Measurements from ENCODE around the gene MYOF.

The MYOF gene

GRCh38 chr10:93461807-93462178 is 20.3 kb downstream of the MYOF start:
- no peak for TF ChIP-seq CTCF (conservative IDR thresholded peaks at IDR 0.05; ENCODE audit: low read depth, low read length)
- Histone ChIP-seq H3K36me3 (ENCODE audit: insufficient read depth) (no peaks in the 10 kb centered on the region), H3K79me2 (ENCODE audit: insufficient read depth, low read depth) (no peaks in the 10 kb centered on the region), H3K4me2 (no peak overlapping the region), H3K27ac (no peak overlapping the region), H3K9ac (no peak overlapping the region), H2AFZ (ENCODE audit: low read depth) (no peak overlapping the region), H3K27me3 (ENCODE audit: insufficient read depth, low read depth) (no peaks in the 10 kb centered on the region), H3K4me1 (ENCODE audit: low read depth, poor library complexity, severe bottlenecking) (peaks cover 2% of the 10 kb centered on the region), H3K4me3 (IDR thresholded peaks at IDR 0.05; ENCODE audit: insufficient read depth, low read depth, low read length) (no peak overlapping the region), H4K20me1 (ENCODE audit: insufficient read depth) (no peaks in the 10 kb centered on the region)

- H3K9ac ChIP-seq: no peak overlapping the region
Observed at GRCh38 chr10:93461109-93461806, 20.9 kb downstream of the MYOF start.

GRCh38 chr10:93459466-93459865 is 22.7 kb downstream of the MYOF start:
- no peak overlapping the region for H3K4me2 ChIP-seq

More at GRCh38 chr10:93461109-93461806, 20.9 kb downstream of the MYOF start:
- H3K4me3 ChIP-seq (IDR thresholded peaks at IDR 0.05; ENCODE audit: insufficient read depth, low read depth, low read length): no peak overlapping the region
- peaks cover 2% of the 10 kb centered on the region for H3K4me1 ChIP-seq (ENCODE audit: low read depth, poor library complexity, severe bottlenecking)
- no peaks in the 10 kb centered on the region for H3K27me3 ChIP-seq (ENCODE audit: insufficient read depth, low read depth)
- H4K20me1 ChIP-seq (ENCODE audit: insufficient read depth): no peaks in the 10 kb centered on the region
- H3K4me2 ChIP-seq: no peak overlapping the region
- no peaks in the 10 kb centered on the region for H3K36me3 ChIP-seq (ENCODE audit: insufficient read depth)
- no peak for TF ChIP-seq CTCF (conservative IDR thresholded peaks at IDR 0.05; ENCODE audit: low read depth, low read length)
- H2AFZ ChIP-seq (ENCODE audit: low read depth): no peak overlapping the region
- H3K79me2 ChIP-seq (ENCODE audit: insufficient read depth, low read depth): no peaks in the 10 kb centered on the region
- H3K27ac ChIP-seq: no peak overlapping the region

GRCh38 chr10:93458821-93459257 is 23.3 kb downstream of the MYOF start:
- Histone ChIP-seq H3K79me2 (ENCODE audit: insufficient read depth, low read depth) (no peaks in the 10 kb centered on the region), H3K27ac (no peak overlapping the region), H3K9ac (no peak overlapping the region), H3K36me3 (ENCODE audit: insufficient read depth) (no peaks in the 10 kb centered on the region), H3K4me1 (ENCODE audit: low read depth, poor library complexity, severe bottlenecking) (peaks cover 2% of the 10 kb centered on the region), H3K4me2 (no peak overlapping the region), H3K4me3 (IDR thresholded peaks at IDR 0.05; ENCODE audit: insufficient read depth, low read depth, low read length) (no peak overlapping the region), H4K20me1 (ENCODE audit: insufficient read depth) (no peaks in the 10 kb centered on the region), H2AFZ (ENCODE audit: low read depth) (no peak overlapping the region), H3K27me3 (ENCODE audit: insufficient read depth, low read depth) (no peaks in the 10 kb centered on the region)
- no peak for TF ChIP-seq CTCF (conservative IDR thresholded peaks at IDR 0.05; ENCODE audit: low read depth, low read length)

More at GRCh38 chr10:93459466-93459865, 22.7 kb downstream of the MYOF start:
- Histone ChIP-seq H3K9ac (no peak overlapping the region), H3K36me3 (ENCODE audit: insufficient read depth) (no peaks in the 10 kb centered on the region), H3K27ac (no peak overlapping the region), H3K4me1 (ENCODE audit: low read depth, poor library complexity, severe bottlenecking) (peaks cover 2% of the 10 kb centered on the region), H3K79me2 (ENCODE audit: insufficient read depth, low read depth) (no peaks in the 10 kb centered on the region), H3K4me3 (IDR thresholded peaks at IDR 0.05; ENCODE audit: insufficient read depth, low read depth, low read length) (no peak overlapping the region), H2AFZ (ENCODE audit: low read depth) (no peak overlapping the region), H3K27me3 (ENCODE audit: insufficient read depth, low read depth) (no peaks in the 10 kb centered on the region), H4K20me1 (ENCODE audit: insufficient read depth) (no peaks in the 10 kb centered on the region)
- TF ChIP-seq CTCF (conservative IDR thresholded peaks at IDR 0.05; ENCODE audit: low read depth, low read length): no peak
